WI38 (cell line): ENCODE results near the gene AXDND1.
A peak's percentile ranks its signal among the peaks of the same experiment; 100 is the strongest.
"Not testable (repeated sequence)": the region's sequence is repeated elsewhere in the genome, so short reads cannot be mapped to it uniquely, and the experiment has no call there.

ENCODE experiments used
- H3K4me3 ChIP-seq: 2 replicates; pipeline ENCODE4 v1.5.1; 2011; ENCODE audit warnings: low read depth, mild to moderate bottlenecking, control low read depth, low read length
- CTCF ChIP-seq: IDR thresholded peaks from 2 replicates; pipeline ENCODE4 v1.5.1; 2012; ENCODE audit warnings: low read depth, mild to moderate bottlenecking, control low read depth, low read length

Gene AXDND1

GRCh38 chr1:179369751-179370341, 4.1 kb downstream of the AXDND1 start:
- TF ChIP-seq CTCF, result peak; percentile 31; the same call in 1 of the 2 replicates
- no peak overlapping the region for H3K4me3 ChIP-seq

DNA sequence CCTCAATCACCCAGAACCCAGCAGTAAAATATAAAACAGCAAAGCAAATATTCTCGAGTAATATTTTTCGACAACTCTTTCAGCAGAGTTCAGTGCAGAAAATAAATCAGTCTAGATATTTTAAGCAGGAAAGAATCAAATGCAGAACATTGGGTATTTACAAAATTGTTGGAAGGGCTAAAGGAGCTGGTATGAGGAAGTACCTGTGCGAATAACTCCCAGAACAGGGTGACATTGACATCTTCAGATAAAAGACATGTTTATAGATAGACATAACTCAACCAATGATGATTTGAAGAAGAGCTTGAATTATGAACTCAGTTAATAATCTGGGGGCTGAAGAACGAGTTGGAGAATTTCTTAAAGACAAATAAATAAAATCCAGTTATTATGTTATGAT, 6.4 kb downstream of the AXDND1 start:
- no peak for TF ChIP-seq CTCF
- H3K4me3 ChIP-seq, result no peak overlapping the region

- no peak overlapping the region for H3K4me3 ChIP-seq
- TF ChIP-seq CTCF, result no peak
Measured at GRCh38 chr1:179376223-179376622, 10.5 kb downstream of the AXDND1 start.

- TF ChIP-seq CTCF, result no peak
Measured at GRCh38 chr1:179380299-179380698, 14.5 kb downstream of the AXDND1 start.

DNA sequence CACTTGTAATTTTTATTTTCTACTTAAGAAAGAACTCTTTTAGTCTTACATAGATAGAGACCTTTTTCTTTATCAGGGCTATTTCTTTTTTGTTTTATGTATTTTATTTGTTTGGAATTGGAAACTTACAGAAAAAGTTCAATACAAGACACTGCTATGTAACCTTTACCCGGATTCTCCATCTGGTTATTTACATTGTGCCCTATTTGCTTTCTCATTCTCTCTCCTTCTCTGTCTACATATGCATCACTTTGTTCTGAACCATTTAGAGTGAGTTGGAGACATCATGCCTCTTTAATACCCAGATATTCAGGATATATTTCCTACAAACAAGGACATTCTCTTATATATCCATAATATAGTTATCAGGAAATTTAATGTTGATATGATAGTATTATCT, 18.3 kb downstream of the AXDND1 start:
- no peak for TF ChIP-seq CTCF
- no peak overlapping the region for H3K4me3 ChIP-seq

More at GRCh38 chr1:179380299-179380698, 14.5 kb downstream of the AXDND1 start:
- no peak overlapping the region for H3K4me3 ChIP-seq

GRCh38 chr1:179385510-179385909, 19.7 kb downstream of the AXDND1 start:
- H3K4me3 ChIP-seq, result no peak overlapping the region
- TF ChIP-seq CTCF, result no peak

GRCh38 chr1:179393721-179394120, 27.9 kb downstream of the AXDND1 start:
- H3K4me3 ChIP-seq, result no peak overlapping the region
- no peak for TF ChIP-seq CTCF

GRCh38 chr1:179399399-179399798, 33.6 kb downstream of the AXDND1 start:
- H3K4me3 ChIP-seq, result not testable (repeated sequence)

- not testable (repeated sequence) for H3K4me3 ChIP-seq
Measured at GRCh38 chr1:179417760-179418159, 52.0 kb downstream of the AXDND1 start.

GRCh38 chr1:179418706-179419105, 52.9 kb downstream of the AXDND1 start:
- not testable (repeated sequence) for H3K4me3 ChIP-seq
